Motor neuron (in vitro differentiated cells): ENCODE measurements around the gene MED27. TPM values are rescaled to one million over a fixed set of nuclear protein-coding genes. Genes with fewer than 3 reads are reported as not detected.

Source experiments
- total RNA-seq, 8 experiments: library from RNA; unstranded; fragments of 300-600 nt; gene quantifications; 2 replicates each; pipeline versions ENCODE4 v1.2.3 to v1.2.4, GENCODE V29; 2022

MED27 gene
- total RNA-seq, 8 experiments from 2014 or later, result 22.0 to 45.2 (median 26.6) TPM

Other genes starting within 250 kb of the MED27 start
- 1 to 10 TPM in 6 of 8 experiments, under 1 TPM in 2; 0.59 to 5.3 (median 2.1) TPM for gene NTNG2, start 82.2 kb upstream of the MED27 start, total RNA-seq